Omental fat pad (tissue), 4 donors: ENCODE data around the gene BDH1. TPM values are rescaled to one million over a fixed set of nuclear protein-coding genes. Genes with fewer than 3 reads are reported as not detected.
A peak's percentile ranks its signal among the peaks of the same experiment; 100 is the strongest.

ENCODE experiments used
- ATAC-seq: fragments of 150-250 bp; one replicate; pipeline ENCODE4 v1.9.1; 2016; ENCODE audit warnings: mild to moderate bottlenecking, moderate library complexity; ENCODE audit not compliant: low FRiP score
- DNase-seq: peaks from one replicate; pipeline ENCODE4 v3.0.0-alpha.2; 2019; ENCODE audit warnings: low spot score
- total RNA-seq, 4 donors: library from RNA; depleted of rRNA; stranded (reverse); fragments of >200 nt; gene quantifications; one replicate each; pipeline ENCODE4 v1.1.0, GENCODE V29; 2016
- TF ChIP-seq, protein P1 (sequence below), 3 donors: fragments of 450-650 bp; IDR thresholded peaks; one replicate each; pipeline ENCODE4 v1.5.1; 2016 to 2017; ENCODE audit warnings: antibody characterized with exemption in 3 of 3, mild to moderate bottlenecking in 3 of 3, moderate library complexity in 2 of 3

The BDH1 gene
- total RNA-seq, 4 donors from 2014 or later: 11.9 to 24.9 (median 16.1) TPM

DNA sequence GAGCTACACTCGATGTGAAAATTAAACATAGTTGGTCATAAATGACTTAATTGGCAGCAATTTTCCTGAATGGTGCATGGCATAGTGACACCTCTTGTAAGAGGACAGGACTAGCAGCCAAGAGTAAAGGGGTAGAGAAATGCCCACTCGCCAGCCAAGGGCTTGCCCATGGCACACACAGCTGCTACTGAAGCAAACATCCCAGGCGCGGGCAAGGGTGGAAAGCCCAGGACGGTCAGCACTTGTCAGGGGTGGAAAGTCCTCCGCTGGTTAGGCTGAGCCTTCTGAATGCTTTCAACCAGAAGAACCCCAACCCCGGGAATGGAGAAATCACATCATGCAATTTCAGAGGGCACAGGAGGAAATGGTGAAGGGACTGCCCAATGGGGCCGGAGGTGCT is 31.6 kb downstream of the BDH1 start:
- DNase-seq (no peak), ATAC-seq (no peak)
- TF ChIP-seq, protein P1, sequence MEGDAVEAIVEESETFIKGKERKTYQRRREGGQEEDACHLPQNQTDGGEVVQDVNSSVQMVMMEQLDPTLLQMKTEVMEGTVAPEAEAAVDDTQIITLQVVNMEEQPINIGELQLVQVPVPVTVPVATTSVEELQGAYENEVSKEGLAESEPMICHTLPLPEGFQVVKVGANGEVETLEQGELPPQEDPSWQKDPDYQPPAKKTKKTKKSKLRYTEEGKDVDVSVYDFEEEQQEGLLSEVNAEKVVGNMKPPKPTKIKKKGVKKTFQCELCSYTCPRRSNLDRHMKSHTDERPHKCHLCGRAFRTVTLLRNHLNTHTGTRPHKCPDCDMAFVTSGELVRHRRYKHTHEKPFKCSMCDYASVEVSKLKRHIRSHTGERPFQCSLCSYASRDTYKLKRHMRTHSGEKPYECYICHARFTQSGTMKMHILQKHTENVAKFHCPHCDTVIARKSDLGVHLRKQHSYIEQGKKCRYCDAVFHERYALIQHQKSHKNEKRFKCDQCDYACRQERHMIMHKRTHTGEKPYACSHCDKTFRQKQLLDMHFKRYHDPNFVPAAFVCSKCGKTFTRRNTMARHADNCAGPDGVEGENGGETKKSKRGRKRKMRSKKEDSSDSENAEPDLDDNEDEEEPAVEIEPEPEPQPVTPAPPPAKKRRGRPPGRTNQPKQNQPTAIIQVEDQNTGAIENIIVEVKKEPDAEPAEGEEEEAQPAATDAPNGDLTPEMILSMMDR (IDR thresholded peaks at IDR 0.05): no peak

DNA sequence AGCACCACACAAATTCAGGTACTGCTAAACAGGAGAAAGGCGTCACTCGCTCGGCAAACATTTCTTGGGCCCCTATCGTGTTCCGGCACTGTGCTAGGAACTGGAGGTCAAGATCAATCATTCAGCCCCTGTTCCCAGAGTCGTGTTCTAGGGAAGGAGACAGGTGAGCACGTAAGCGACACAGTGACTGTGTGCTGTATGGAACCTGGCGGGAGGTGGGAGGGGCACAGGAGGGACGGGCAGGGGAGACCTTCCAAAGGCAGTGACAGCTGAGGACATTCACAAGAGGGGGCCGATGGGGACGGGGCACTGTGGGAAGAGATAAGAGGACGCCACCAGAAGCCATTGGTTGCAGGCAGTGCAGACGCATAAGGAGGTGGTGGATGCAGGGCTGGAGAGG is 32.2 kb downstream of the BDH1 start:
- TF ChIP-seq, protein P1 (IDR thresholded peaks at IDR 0.05): no peak
- DNase-seq (no peak), ATAC-seq (no peak)

DNA sequence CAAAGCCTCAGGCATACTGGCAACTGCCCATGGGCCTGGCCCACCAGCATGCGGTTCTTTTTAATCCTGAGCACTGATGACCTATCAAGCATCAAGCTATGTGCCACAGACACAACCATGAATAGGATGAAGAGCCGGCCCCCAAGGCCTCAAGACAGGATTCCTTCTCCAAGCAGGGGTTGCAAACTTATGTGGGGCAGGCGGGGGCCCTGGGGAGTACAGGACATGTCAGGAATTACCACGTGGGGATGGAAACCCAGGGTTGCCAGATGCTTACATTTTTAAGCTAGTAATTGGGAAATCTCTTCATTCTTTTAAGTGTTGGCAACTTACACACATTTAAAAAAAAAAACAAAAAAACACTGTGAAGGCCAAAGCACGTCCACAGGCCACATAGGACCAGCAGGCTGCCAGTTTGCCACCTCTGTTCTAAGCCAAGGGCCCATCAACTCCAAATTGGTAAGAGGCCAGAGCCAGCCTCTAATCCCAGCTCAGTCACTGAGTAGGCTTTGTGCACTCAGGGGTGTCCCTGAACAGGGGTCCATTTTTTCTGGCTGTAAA is 32.8 kb downstream of the BDH1 start:
- TF ChIP-seq, protein P1 (IDR thresholded peaks at IDR 0.05): no peak
- ATAC-seq: peak; percentile 49
- DNase-seq: no peak

DNA sequence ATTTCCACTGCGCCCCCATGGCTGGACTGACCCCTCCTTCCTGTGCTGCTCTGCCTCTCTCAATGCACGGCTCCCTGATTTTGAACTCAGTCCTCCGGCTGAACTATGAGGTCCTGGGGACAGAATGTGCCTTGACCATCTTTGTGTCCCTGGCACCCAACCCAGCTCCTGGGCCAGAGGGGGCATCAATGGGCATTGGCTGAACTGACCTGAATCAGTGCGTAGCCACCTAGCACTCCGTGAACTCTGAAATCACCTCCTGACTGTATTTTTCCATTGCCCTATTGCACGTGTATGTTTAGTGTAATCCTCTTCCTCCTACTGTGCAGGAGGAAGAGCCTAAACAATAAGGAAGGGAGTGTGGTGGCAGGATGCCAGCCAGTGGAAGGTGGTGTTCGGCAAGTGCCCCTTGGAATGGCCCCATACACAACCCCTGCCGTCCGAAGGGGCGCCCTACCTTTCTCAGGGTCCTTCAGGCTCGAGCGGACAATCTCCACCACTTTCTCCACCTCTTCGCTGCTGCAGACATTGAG is 33.5 kb downstream of the BDH1 start:
- DNase-seq (no peak), ATAC-seq (no peak)
- TF ChIP-seq, protein P1 (IDR thresholded peaks at IDR 0.05): no peak

DNA sequence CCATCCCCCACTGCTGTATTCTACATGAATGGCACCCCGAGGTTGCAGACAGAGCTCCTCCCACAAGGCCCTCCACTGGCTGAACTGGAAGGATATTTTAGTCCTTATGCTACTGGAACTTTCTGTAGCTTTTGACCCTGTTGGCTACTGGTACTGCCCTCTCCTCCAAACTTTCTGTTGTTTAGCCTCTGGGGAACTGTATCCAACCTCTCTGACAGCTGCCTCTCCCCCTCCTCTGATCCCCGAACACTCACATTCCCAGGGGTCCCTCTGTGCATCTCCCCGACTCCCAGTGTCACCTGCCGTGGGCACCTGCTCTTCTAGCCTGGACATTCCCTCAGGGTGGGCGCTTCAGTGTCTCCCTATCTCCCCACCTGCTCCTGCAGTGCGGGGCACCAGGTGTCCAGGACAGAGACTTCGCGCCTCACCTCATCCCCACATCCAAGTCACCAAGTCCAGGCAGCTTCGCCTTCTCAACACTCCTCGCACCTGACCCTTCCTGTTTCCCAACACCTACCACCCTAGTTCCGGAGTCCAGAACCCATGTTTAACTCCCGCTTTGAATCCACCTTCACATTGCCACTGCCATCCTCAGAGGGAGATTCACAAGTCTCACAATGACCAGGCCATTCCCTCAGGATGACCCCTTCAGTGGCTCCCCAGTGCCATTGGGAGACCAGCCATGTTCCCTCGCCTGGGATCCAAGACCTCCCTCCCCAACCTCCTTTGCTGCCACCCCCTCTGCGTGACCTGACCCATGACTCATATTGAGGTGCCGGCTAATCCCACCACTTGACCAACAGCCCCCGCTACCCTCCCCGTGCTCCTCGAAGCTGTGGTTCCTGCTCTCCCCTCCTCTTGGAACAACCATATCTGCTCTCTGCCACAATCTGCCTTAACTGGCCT is 34.2 kb downstream of the BDH1 start:
- ATAC-seq: no peak
- no peak for DNase-seq
- TF ChIP-seq, protein P1 (IDR thresholded peaks at IDR 0.05): no peak

DNA sequence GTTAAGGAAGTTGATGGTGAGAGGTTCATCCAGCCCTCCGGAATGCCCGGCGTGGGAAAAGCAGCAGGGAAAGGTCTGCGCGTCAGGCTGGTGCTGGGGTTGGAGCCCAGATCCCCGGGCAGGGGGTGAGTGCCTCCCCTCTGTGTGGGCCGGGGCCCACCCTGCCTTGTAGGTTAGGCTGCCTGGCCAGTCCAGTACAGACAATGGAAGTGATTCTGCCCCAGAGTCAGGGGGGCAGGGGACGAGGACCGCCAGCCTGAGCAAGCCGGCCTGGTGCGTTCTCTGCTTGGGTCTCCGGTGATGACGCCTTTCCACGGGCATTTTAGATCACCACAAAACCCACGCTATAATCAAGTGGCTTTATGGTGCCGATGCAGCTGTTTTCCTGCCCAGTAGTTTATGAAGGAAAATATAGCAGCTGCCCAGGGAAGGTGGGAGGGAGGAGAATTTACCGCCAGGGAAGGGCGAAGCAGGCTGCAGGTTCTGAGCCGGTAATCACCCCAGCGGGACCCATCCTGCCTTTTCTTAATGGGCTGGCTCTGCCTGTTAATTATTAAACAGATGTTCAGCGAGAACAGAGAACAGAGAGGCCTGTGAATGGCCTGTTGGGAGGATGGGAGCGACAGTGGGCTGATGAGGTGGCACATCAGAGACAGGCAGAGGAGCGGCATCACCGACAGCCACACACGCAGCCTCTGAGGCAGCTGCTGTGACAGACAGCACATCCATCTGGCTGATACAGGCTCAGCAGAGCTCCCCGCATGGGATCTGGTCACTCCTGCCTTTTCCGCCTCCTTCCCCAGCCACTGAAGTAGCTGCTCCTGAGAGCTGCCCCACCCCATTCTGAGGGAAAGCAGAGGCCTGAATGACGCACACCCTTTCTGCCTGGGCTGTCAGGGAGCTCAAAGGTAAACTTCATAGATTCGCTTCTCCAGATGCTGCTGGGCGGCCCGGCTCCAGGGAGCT is 35.2 kb downstream of the BDH1 start:
- TF ChIP-seq, protein P1 (IDR thresholded peaks at IDR 0.05): no peak
- no peak for ATAC-seq

More for the DNA sequence above, 35.2 kb downstream of the BDH1 start:
- no peak for DNase-seq
